GM23248 (cell line): ENCODE measurements around the gene MSH5.

Experiments
- EZH2 ChIP-seq: fragments of 200-600 bp; sonication (generic); IDR thresholded peaks from 2 replicates; pipeline ENCODE4 v1.6.1; 2018; ENCODE audit warnings: antibody characterized with exemption, mild to moderate bottlenecking; ENCODE audit not compliant: insufficient read depth, poor library complexity, severe bottlenecking
- EZH2phosphoT487 ChIP-seq: fragments of 200-600 bp; sonication (generic); IDR thresholded peaks from 2 replicates; pipeline ENCODE4 v1.6.1; 2018; ENCODE audit warnings: antibody characterized with exemption, moderate library complexity, mild to moderate bottlenecking, low read depth; ENCODE audit not compliant: insufficient read depth

DNA sequence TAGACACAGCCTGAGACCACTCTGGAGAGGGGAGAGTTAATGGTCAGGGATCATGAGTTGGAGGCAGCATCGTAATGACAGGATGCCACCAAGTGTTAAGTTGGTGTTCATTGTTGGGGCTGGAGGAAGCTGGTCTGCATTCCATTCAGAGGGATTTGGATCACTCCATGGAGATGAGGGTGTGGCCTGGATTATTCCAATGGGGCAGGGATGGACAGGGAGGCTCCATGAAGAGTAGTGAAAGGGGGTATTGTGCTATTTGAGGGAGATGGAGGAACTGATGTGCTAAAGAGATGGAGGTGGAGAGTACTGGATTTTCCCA is 23.8 kb downstream of the MSH5 start:
- TF ChIP-seq EZH2 (no peak), EZH2phosphoT487 (no peak)
